GM15510 (cell line): ENCODE results near the gene PIP4K2A.

ENCODE experiments used
- POLR2A ChIP-seq: IDR thresholded peaks from 3 replicates; pipeline ENCODE4 v1.6.1; 2011; ENCODE audit warnings: borderline replicate concordance; ENCODE audit not compliant: insufficient read length; ENCODE audit errors: extremely low read depth

The PIP4K2A gene

GRCh38 chr10:22503315-22504088, 210.9 kb downstream of the PIP4K2A start:
- no peak for TF ChIP-seq POLR2A

- TF ChIP-seq POLR2A, result no peak
Measured at GRCh38 chr10:22501863-22502262, 212.5 kb downstream of the PIP4K2A start.

GRCh38 chr10:22501413-22501812, 213.0 kb downstream of the PIP4K2A start:
- TF ChIP-seq POLR2A, result no peak

- TF ChIP-seq POLR2A, result no peak
Measured at GRCh38 chr10:22500656-22501340, 213.6 kb downstream of the PIP4K2A start.

GRCh38 chr10:22495396-22495795, 219.0 kb downstream of the PIP4K2A start:
- no peak for TF ChIP-seq POLR2A

GRCh38 chr10:22494007-22494406, 220.4 kb downstream of the PIP4K2A start:
- no peak for TF ChIP-seq POLR2A

- no peak for TF ChIP-seq POLR2A
Measured at GRCh38 chr10:22491931-22492615, 222.3 kb downstream of the PIP4K2A start.

- TF ChIP-seq POLR2A, result no peak
Measured at GRCh38 chr10:22491480-22491879, 222.9 kb downstream of the PIP4K2A start.

- no peak for TF ChIP-seq POLR2A
Measured at GRCh38 chr10:22489975-22490374, 224.4 kb downstream of the PIP4K2A start.

- no peak for TF ChIP-seq POLR2A
Measured at GRCh38 chr10:22489467-22489866, 224.9 kb downstream of the PIP4K2A start.

GRCh38 chr10:22486431-22486830, 227.9 kb downstream of the PIP4K2A start:
- no peak for TF ChIP-seq POLR2A
